HG03064 (cell line): Measurements from ENCODE around the gene LRMDA.

Experiments used
- ATAC-seq: cut with Tn5 transposase; IDR thresholded peaks from one replicate; pipeline ENCODE4 v1.9.1; 2021; ENCODE audit warnings: low read depth; ENCODE audit not compliant: unreplicated experiment

LRMDA gene

GRCh38 chr10:75443362-75443761 lies 11.9 kb downstream of the LRMDA start:
- no peak for ATAC-seq

- no peak for ATAC-seq
Measured at GRCh38 chr10:75444781-75445386, 13.5 kb downstream of the LRMDA start.

- ATAC-seq = no peak
Measured at GRCh38 chr10:75446508-75446907, 15.1 kb downstream of the LRMDA start.

GRCh38 chr10:75448166-75448565 lies 16.7 kb downstream of the LRMDA start:
- ATAC-seq = no peak

GRCh38 chr10:75449382-75450074 lies 18.1 kb downstream of the LRMDA start:
- no peak for ATAC-seq

GRCh38 chr10:75450075-75450445 lies 18.6 kb downstream of the LRMDA start:
- no peak for ATAC-seq

GRCh38 chr10:75450644-75451640 lies 19.5 kb downstream of the LRMDA start:
- no peak for ATAC-seq

- ATAC-seq = no peak
Measured at GRCh38 chr10:75451831-75452230, 20.4 kb downstream of the LRMDA start.

- ATAC-seq = no peak
Measured at GRCh38 chr10:75452997-75453396, 21.6 kb downstream of the LRMDA start.

GRCh38 chr10:75456122-75456521 lies 24.7 kb downstream of the LRMDA start:
- no peak for ATAC-seq

- ATAC-seq = no peak
Measured at GRCh38 chr10:75460059-75460458, 28.6 kb downstream of the LRMDA start.

- ATAC-seq = no peak
Measured at GRCh38 chr10:75461672-75462649, 30.5 kb downstream of the LRMDA start.

- ATAC-seq = no peak
Measured at GRCh38 chr10:75462865-75463264, 31.4 kb downstream of the LRMDA start.

- no peak for ATAC-seq
Measured at GRCh38 chr10:75464478-75465449, 33.3 kb downstream of the LRMDA start.

- no peak for ATAC-seq
Measured at GRCh38 chr10:75465450-75465827, 34.0 kb downstream of the LRMDA start.

- ATAC-seq = no peak
Measured at GRCh38 chr10:75466001-75466400, 34.6 kb downstream of the LRMDA start.

- ATAC-seq = no peak
Measured at GRCh38 chr10:75466886-75467285, 35.5 kb downstream of the LRMDA start.

GRCh38 chr10:75468612-75469005 lies 37.2 kb downstream of the LRMDA start:
- ATAC-seq = no peak

GRCh38 chr10:75469006-75469616 lies 37.7 kb downstream of the LRMDA start:
- ATAC-seq = no peak
